ENCODE measurements around the gene PSMD1. TPM values are rescaled to one million over a fixed set of nuclear protein-coding genes. Genes with fewer than 3 reads are reported as not detected.
"Not testable (repeated sequence)": the region's sequence is repeated elsewhere in the genome, so short reads cannot be mapped to it uniquely, and the experiment has no call there.

The PSMD1 gene
- total RNA-seq, 1 experiment from 2014 or later, result 133 TPM

DNA sequence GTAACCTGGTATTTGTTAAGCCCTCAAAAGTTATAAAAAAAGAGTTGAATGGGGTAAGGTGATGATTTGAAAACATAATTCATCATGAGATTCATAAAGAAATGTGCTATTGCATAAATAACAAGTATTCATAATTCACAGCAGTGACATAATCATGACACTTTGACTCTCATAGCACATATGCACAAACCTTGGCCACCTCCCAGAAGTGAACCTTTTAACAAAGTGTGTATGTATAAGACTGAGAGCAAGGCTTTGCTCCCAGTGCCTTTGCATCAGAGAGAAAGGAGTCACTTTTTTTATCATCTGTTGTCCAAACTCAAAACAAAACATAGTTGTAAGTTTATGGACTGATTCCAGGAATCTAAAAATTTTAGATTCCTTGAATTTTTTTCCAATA lies 83.1 kb downstream of the PSMD1 start (continued):
- TF ChIP-seq CTCF (IDR thresholded peaks at IDR 0.05 in 2 of 3, conservative IDR thresholded peaks at IDR 0.05 in 1 of 3; ENCODE audit: borderline replicate concordance in 1 of 3, insufficient read depth in 1 of 3, low read depth in 2 of 3, low read length in 2 of 3) (no peak), YY1 (IDR thresholded peaks at IDR 0.05; ENCODE audit: extremely low read depth, insufficient replicate concordance, low read depth, low read length) (no peak)
- TF ChIP-seq, protein P1, sequence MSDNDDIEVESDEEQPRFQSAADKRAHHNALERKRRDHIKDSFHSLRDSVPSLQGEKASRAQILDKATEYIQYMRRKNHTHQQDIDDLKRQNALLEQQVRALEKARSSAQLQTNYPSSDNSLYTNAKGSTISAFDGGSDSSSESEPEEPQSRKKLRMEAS (IDR thresholded peaks at IDR 0.05), result no peak

DNA sequence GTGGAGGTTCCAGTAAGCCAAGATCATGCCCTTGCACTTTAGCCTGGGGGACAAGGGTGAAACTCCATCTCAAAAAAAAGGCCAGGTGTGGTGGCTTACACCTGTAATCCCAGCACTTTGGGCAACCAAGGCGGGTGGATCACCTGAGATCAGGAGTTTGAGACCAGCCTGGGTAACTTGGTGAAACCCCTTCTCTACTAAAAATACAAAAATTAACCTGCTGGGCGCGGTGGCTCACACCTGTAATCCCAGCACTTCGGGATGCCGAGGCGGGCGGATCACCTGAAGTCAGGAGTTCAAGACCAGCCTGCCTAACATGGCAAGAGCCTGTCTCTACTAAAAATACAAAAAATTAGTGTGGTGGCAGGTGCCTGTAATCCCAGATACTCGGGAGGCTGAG lies 84.1 kb downstream of the PSMD1 start:
- H3K27ac ChIP-seq (ENCODE audit: low read depth, low read length); H3K27me3 ChIP-seq (ENCODE audit: insufficient read depth, low read length); H3K9me3 ChIP-seq (ENCODE audit: control insufficient read depth in 1 of 2, insufficient read depth in 1 of 2, low read depth in 1 of 2, low read length in 2 of 2); BruUV-seq (replicated peaks); H3K9me2 ChIP-seq (ENCODE audit: insufficient read depth); H3K36me3 ChIP-seq (ENCODE audit: control insufficient read depth in 1 of 2, insufficient read depth in 2 of 2, low read length in 2 of 2); H3K4me1 ChIP-seq (ENCODE audit: control insufficient read depth in 1 of 2, insufficient read depth in 2 of 2, low read length in 2 of 2); H3K9ac ChIP-seq (ENCODE audit: low read length); DNase-seq (ENCODE audit: low read depth, low spot score); H2AFZ ChIP-seq (ENCODE audit: low read depth, low read length, poor library complexity, severe bottlenecking); H4K20me1 ChIP-seq (ENCODE audit: insufficient read depth); ATAC-seq; intact Hi-C loops (cut with micrococcal nuclease); POLR2A ChIA-PET; RAD21 ChIA-PET (ENCODE audit: low non-redundant PET in 1 of 2, low total read pairs in 2 of 2, uncharacterized antibody in 2 of 2, unreplicated experiment in 2 of 2); H3K4me3 ChIP-seq (replicated peaks in 1 of 2; ENCODE audit: low read depth in 1 of 2, low read length in 2 of 2); H3K4me2 ChIP-seq (ENCODE audit: low read length); CTCF ChIA-PET: not testable (repeated sequence)
- peaks cover 31% of the 10 kb centered on the region for H3K79me2 ChIP-seq (ENCODE audit: insufficient read depth, low read length)

DNA sequence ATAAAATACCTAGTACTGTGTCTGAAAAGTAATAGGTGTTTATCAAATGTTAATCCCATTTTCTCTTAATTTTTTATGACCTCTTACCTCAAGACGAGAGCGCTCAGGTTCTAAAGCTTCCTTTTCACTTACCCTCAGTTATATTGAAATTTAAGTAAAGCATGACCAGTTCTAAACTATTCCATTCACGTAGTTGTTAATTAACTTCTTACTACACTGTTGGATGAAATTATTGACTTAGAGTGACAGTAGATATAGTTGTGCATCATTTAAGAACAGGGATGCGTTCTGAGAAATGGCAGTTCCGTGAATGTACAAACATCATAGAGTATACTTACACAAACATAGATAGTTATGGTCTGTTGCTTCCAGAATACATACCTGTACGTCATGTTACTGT lies 88.2 kb downstream of the PSMD1 start:
- Histone ChIP-seq H4K20me1 (ENCODE audit: insufficient read depth) (no peaks in the 10 kb centered on the region), H3K27me3 (ENCODE audit: insufficient read depth, low read length) (no peaks in the 10 kb centered on the region), H3K9me2 (ENCODE audit: insufficient read depth) (no peaks in the 10 kb centered on the region), H2AFZ (ENCODE audit: low read depth, low read length, poor library complexity, severe bottlenecking) (no peak overlapping the region), H3K9me3 (ENCODE audit: control insufficient read depth in 1 of 2, insufficient read depth in 1 of 2, low read depth in 1 of 2, low read length in 2 of 2) (no peaks in the 10 kb centered on the region), H3K36me3 (ENCODE audit: control insufficient read depth in 1 of 2, insufficient read depth in 2 of 2, low read length in 2 of 2) (peaks cover 8 to 26% of the 10 kb centered on the region in 2 experiments; a peak in 2 of 4 replicates), H3K4me3 (replicated peaks in 1 of 2; ENCODE audit: low read depth in 1 of 2, low read length in 2 of 2) (no peak overlapping the region), H3K79me2 (ENCODE audit: insufficient read depth, low read length) (peaks cover 6% of the 10 kb centered on the region), H3K9ac (ENCODE audit: low read length) (no peak overlapping the region), H3K4me1 (ENCODE audit: control insufficient read depth in 1 of 2, insufficient read depth in 2 of 2, low read length in 2 of 2) (no peaks in the 10 kb centered on the region), H3K27ac (ENCODE audit: low read depth, low read length) (no peak overlapping the region), H3K4me2 (ENCODE audit: low read length) (no peak overlapping the region)
- RAD21 ChIA-PET (ENCODE audit: low non-redundant PET in 1 of 2, low total read pairs in 2 of 2, uncharacterized antibody in 2 of 2, unreplicated experiment in 2 of 2), result no interaction called here
- TF ChIP-seq CEBPB (IDR thresholded peaks at IDR 0.05; ENCODE audit: low read depth) (no peak), CBX3 (IDR thresholded peaks at IDR 0.05; ENCODE audit: low read depth) (no peak), EZH2 (IDR thresholded peaks at IDR 0.05) (no peak), SP1 (IDR thresholded peaks at IDR 0.05; ENCODE audit: low read depth) (no peak), POLR2AphosphoS5 (IDR thresholded peaks at IDR 0.05; ENCODE audit: low read depth, low read length) (no peak), EZH2phosphoT487 (IDR thresholded peaks at IDR 0.05; ENCODE audit: borderline replicate concordance) (no peak), ZNF274 (IDR thresholded peaks at IDR 0.05; ENCODE audit: low read depth, low read length) (no peak), ZFX (IDR thresholded peaks at IDR 0.05) (no peak), REST (IDR thresholded peaks at IDR 0.05; ENCODE audit: low read depth) (no peak)
- CTCF ChIA-PET, result no interaction called here
- intact Hi-C loops (cut with micrococcal nuclease), result no loop called here
- POLR2A ChIA-PET, result no interaction called here
- ATAC-seq (no peak), DNase-seq (ENCODE audit: low read depth, low spot score) (no peak)
- BruUV-seq (replicated peaks), result no TSS peak
